Ishikawa (cell line): ENCODE data around the gene PLEK2.

Source experiments
- CEBPB ChIP-seq: IDR thresholded peaks from 2 replicates; pipeline ENCODE4 v1.6.1; 2012
- CREB1 ChIP-seq: IDR thresholded peaks from 2 replicates; pipeline ENCODE4 v1.6.1; 2012; ENCODE audit warnings: low read depth
- EP300 ChIP-seq: IDR thresholded peaks from 2 replicates; pipeline ENCODE4 v1.6.1; 2012; ENCODE audit warnings: borderline replicate concordance
- MAX ChIP-seq: IDR thresholded peaks from 2 replicates; pipeline ENCODE4 v1.6.1; 2012
- RAD21 ChIP-seq: IDR thresholded peaks from 2 replicates; pipeline ENCODE4 v1.6.1; 2012; ENCODE audit warnings: low read depth
- TAF1 ChIP-seq: IDR thresholded peaks from 2 replicates; pipeline ENCODE4 v1.6.1; 2012; ENCODE audit warnings: low read depth, mild to moderate bottlenecking
- TCF12 ChIP-seq: IDR thresholded peaks from 2 replicates; pipeline ENCODE4 v1.6.1; 2012; ENCODE audit warnings: low read depth
- TEAD4 ChIP-seq: IDR thresholded peaks from 2 replicates; pipeline ENCODE4 v1.6.1; 2012

GRCh38 chr14:67436006-67436866 lies 24.3 kb upstream of the PLEK2 start:
- no peak for TF ChIP-seq CEBPB
- no peak for TF ChIP-seq TCF12
- no peak for TF ChIP-seq EP300
- TF ChIP-seq CREB1: no peak
- no peak for TF ChIP-seq MAX
- TF ChIP-seq RAD21: no peak
- no peak for TF ChIP-seq TEAD4
- TF ChIP-seq TAF1: no peak
